Ureter (tissue), 1 donor: ENCODE measurements around the gene SHC2. TPM values are rescaled to one million over a fixed set of nuclear protein-coding genes. Genes with fewer than 3 reads are reported as not detected.
"Not testable (repeated sequence)": the region's sequence is repeated elsewhere in the genome, so short reads cannot be mapped to it uniquely, and the experiment has no call there.

Experiments
- DNase-seq: peaks from one replicate; pipeline ENCODE4 v3.0.0-alpha.2; 2020; ENCODE audit warnings: low spot score
- total RNA-seq: library from RNA; stranded (reverse); gene quantifications from one replicate; pipeline ENCODE4 v1.2.4, GENCODE V29; 2023
- donor health status: DM: yes; HTN: yes; CAD: no.

Gene SHC2
- total RNA-seq, 1 donor from 2014 or later: 27.6 TPM

DNA sequence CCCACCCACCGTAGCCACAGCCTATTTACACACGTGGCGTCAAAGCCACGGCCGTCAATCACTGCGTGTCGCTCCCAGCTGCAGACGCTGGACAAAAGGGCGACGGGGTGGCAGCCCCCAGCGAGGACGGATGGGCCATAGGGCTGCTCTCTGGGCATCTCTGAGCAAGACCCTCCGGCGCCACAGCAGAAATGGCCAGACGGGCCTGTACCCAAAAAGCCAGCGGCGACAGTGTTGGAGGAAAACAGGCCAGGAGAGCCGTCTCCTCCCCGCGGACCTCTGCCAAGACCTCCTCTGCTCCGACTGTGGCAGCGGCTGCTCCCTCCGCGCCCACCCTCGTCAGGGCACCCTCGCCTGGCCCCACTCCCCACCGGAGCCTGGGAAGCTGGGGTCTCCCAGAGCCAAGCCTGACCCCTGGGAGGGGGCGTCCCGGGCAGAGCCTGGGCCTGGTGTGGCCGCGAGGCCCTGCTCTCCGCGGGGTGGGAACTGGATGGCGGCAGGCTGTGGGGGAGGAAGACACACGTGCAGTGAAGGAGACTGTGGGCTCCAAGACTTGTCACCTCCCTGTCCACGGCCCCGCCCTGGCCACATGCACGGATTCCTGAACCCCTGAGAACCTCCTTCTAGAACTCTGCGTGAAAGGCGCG is 54.6 kb downstream of the SHC2 start:
- DNase-seq: no peak

DNA sequence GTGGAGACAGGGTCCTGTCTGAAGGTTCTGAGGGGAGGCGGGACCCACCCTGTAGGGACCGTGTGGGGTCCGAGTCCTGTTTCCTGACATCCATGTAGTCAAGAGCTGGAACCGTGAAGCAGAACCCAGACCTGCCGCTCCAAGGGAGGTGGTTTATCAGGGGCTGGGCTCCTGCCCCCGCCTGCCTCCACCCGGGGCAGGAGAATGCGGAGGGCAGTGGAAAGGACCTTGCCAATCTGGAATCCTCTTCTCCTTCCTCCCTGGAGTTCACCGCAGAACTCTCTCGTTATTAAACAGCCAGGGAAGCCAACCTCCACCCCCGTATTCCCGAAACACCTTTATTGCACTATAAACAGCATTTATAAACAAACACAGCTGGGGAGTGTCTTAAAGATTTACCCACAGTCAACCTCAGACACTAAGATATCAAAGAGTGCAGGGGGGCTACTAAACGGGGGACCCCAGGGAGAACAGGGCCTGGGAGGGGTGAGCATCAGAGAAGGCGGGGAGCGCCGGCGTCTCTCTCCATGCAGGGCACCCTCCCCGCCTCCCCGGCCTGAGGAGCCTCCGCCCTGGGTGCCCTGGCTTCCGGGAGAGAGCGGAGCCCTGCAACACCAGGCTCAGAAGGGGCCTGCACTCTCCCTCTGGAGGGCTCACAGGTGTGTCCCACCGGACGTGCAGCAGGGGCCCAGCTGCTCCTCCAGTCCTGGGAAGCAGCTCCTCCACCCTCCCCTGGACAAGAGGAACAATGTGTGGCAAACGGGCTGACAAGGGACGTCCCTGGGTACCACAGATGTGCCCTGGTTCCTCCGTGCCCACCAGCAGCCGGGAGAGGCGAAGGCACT is 55.5 kb downstream of the SHC2 start:
- DNase-seq: no peak

DNA sequence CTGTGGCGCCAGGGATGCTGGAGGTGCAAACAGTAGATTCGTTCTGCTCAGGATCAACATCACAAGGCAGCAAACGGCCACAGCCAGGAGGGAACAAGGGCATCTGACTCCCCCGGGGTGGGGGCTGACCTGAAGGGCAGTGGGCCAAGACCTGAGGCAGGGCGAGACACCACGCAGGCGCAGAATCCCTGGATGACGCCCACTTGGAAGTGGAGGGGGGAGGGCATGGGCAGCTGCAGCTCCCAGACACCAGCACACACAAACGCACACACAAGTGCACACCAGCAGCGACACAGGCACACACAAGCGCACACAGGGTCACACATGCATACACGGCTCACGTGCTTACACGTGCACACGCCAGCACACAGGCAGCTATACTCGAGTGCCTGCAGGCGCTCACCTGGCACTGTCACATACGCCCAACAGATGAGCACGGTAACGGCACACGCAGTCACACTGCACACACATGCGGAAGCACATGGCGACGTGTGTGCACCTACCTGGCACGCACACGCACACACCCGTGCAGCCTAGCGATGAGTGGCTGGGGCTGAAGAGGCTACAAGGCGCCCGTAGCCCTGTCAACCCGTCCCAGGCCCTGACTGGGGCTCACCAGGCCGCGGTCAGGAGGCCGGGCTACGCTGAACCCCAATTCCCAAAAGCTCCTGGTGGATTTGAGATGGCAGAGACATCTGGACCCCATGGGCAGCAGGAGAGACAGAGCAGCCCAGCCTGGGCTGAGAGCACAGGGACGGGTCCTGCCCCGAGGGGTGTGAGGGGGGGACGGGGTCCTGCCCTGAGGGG is 57.4 kb downstream of the SHC2 start:
- no peak for DNase-seq

- no peak for DNase-seq
Measured at GRCh38 chr19:402786-403185, 58.0 kb downstream of the SHC2 start.

DNA sequence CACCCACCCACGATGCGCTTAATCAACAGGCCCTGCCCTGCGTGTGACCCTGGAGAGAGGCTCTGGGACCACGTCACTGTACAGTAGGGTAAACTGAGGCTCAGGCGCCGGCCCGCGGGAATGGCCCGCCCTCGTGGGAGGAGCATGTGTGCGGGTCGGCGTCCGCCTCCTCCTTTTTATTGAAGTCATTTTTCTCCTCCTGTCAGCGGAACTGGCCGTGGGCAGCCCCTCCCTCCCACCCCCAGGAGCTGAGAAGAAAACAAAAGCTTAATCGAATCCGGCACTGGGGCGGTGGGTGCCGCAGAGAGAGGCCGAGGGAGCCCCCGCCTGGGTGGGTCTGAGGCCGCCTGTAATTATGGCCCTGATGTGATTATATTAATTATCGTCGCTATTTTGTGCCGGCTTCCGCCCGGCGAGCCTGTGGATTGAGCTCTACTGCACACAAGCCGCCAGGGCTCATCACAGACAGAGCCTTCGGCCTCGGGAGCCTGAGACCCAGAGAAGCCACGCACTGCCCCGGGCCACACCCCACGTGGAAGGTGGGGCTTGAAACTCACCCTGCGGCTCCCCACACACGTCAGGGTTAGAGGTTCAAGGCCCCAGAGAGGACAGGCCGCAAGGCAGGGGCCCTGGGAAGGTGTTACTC is 58.8 kb downstream of the SHC2 start:
- no peak for DNase-seq

DNA sequence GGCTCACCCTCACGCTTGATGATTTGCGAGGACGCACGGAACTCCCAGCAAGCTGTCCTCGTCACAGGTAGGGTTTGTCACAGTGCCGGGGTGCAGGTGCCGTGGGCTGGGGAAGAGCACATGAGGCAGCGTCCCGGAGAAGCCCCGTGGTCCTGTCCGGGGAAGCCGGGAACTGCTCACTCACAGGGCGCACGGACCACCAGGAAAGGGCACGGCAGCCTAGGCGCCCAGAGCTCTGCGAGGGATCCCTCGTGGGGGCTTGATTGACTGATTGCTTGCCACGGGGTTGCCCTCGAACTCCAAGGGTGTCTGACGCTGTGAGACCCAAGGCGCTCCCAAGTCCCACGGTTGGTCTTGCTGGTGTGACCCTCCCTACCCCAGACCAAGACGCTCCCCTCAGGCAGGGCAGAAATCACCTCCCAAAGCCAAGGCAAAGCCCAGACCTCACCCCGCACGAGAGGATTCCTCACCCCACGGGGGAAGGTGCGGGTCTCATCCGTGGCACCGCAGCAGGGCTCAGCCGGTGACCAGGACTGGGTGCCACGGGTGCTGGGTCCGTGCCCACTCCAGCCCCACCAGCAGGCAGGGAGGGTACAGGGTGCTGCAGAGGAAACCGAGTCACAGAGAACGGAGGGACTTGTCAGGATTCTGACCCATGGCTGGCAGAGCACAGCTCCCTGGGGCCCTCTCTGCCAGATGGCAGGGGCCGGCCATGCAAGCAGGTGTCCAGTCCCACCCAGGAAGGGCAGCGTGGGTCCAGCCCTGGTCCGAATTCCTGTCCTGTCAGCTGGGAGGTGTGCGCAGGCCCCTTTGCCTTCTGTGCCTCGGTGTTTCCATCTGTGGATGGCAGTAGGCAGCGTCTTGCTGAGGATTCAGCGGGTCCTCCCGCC is 59.6 kb downstream of the SHC2 start:
- no peak for DNase-seq

GRCh38 chr19:399370-399769 is 61.5 kb downstream of the SHC2 start:
- no peak for DNase-seq

DNA sequence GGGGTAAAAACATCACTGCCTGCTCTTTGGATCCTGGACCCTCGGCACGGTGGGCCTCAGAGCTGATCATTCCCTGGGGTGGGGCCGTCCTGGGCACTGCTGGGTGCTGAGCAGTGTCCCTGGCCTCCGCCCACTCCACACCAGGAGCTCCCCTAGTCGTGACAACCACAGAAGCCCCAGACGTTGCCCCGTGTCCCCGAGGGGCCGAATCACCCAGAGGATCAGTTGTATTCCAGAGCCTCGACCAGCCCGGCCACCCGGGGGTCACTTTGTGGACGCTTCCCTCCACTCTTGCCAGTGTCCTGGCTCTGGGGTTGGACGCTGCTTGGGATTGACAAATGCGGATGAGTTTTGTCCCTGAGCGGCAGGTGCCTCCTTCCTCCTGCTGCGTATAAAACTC is 62.1 kb downstream of the SHC2 start:
- DNase-seq: no peak

GRCh38 chr19:397941-398706 is 62.7 kb downstream of the SHC2 start:
- DNase-seq: no peak

DNA sequence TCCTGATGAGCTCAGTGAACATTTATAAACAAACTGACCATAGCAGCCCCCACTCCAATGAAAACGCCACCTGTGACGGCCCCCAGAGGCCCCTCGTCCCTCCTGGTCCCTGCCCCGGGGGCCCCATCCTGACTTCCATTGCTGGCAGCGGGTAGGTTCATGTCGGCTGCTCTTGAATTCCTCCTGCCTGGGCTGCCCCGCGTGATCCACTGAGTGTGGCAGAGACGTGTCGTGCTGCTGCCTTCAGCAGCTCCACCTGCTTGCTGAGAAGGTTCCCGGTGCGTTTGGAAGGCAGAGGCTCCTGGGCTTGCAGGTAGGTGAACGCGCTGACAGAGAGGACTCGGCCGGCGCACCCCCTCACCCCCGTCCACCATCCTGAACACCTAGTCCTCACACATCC is 63.5 kb downstream of the SHC2 start:
- DNase-seq: no peak

DNA sequence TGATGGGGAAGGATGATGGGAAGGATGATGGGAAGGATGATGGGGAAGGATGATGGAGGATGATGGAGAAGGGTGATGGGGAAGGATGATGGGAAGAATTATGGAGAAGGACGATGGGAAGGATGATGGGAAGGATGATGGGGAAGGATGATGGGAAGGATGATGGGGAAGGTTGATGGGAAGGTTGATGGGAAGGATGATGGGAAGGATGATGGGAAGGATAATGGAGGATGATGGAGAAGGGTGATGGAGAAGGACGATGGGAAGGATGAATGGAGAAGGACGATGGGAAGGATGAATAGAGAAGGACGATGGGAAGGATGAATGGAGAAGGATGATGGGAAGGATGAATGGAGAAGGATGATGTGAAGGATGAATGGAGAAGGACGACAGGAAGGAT is 65.4 kb downstream of the SHC2 start:
- DNase-seq: no peak

- DNase-seq: not testable (repeated sequence)
Measured at GRCh38 chr19:394857-395256, 66.0 kb downstream of the SHC2 start.

DNA sequence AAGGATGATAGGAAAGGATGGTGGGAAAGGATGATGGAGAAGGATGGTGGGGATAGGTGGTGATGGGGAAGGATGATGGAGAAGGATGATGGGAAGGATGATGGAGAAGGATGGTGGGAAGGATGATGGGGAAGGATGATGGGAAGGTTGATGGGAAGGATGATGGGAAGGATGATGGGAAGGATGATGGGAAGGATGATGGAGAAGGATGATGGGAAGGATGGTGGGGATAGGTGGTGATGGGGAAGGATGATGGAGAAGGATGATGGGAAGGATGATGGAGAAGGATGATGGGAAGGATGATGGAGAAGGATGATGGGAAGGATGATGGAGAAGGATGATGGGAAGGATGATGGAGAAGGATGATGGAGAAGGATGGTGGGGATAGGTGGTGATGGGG is 67.3 kb downstream of the SHC2 start:
- not testable (repeated sequence) for DNase-seq

GRCh38 chr19:392375-392970 is 68.4 kb downstream of the SHC2 start:
- DNase-seq: no peak

GRCh38 chr19:391726-392374 is 69.0 kb downstream of the SHC2 start:
- DNase-seq: no peak

DNA sequence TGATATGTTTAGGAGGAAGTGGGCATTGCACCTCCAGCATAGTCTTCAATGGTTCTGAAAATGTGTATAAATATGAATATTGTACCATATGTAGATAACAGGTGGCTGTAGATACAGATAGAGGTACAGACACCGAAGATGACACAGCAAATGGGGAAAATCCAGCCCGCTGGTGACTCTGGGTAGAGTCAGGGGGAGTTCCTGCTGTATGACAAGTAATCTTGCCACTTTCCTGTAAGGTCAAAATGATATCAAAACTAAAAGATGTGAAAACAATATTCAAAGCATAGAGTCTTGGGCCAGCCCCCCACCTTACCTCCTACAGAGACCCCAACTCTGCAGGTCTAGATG is 69.7 kb downstream of the SHC2 start:
- no peak for DNase-seq

DNA sequence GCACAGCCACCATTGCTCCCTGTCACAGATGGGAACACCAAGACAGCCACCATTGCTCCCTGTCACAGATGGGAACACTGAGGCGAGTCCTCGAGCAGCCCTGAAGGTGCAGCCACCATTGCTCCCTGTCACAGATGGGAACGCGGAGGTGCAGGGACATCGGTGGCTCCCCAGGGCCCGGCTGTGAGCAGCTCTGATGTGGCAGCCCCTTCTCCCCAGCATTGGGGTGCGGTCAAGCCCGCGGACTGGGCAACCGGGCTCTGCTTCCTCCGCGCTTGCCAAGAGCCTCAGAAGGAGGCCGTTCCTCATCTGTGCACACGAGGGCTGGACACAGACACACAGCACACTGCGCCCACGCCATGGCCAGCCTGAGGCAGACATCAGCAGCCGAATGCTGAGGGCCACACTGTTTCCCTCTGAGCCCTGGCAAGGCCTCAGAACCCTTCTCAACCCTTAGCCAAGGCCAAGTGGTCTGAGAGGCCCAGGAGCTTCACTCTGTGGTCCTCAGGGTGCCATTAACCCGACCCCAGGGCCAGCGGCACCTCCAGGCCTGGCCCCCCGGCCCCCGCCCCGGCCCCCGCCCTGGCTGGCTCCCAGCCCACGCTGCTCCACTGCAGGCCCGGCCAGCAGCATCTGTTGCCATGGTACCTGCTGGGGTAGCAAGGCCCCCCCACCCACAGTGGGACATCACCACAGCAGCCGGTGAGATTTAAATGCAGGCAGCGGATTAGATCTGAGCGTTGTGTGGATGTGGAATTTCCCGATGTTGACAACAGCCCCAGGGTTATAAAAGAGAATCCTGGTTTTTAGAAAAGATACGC is 70.2 kb downstream of the SHC2 start:
- no peak for DNase-seq

- no peak for DNase-seq
Measured at GRCh38 chr19:389935-390289, 70.9 kb downstream of the SHC2 start.
